Measurements from ENCODE around the gene DNAH1. TPM values are rescaled to one million over a fixed set of nuclear protein-coding genes. Genes with fewer than 3 reads are reported as not detected.

Gene DNAH1
- total and polyA plus RNA-seq, 2 of the 13 experiments (the other 11 are each of a cell fraction or from before 2014, with no cell fraction given): 0.64 to 3.5 TPM

GRCh38 chr3:52356126-52356525 lies 40.0 kb downstream of the DNAH1 start:
- no TSS peak for BruUV-seq (replicated peaks)
- Histone ChIP-seq H3K27me3 (ENCODE audit: control insufficient read depth in 1 of 2, insufficient read depth in 2 of 2, low read length in 2 of 2) (no peaks in the 10 kb centered on the region; a peak in 1 of 5 replicates), H3K4me2 (ENCODE audit: low read depth, low read length) (no peak overlapping the region), H3K9me3 (ENCODE audit: low read length) (no peaks in the 10 kb centered on the region), H3K27ac (ENCODE audit: extremely low read length, insufficient read depth, low read length) (no peak overlapping the region), H3K79me2 (ENCODE audit: insufficient read depth, low read length) (no peaks in the 10 kb centered on the region), H3K4me1 (ENCODE audit: insufficient read depth, low read length) (no peaks in the 10 kb centered on the region), H2AFZ (ENCODE audit: low read length) (no peak overlapping the region), H3K4me3 (replicated peaks in 1 of 3; ENCODE audit: insufficient read depth in 1 of 3, low read depth in 2 of 3, low read length in 3 of 3) (no peak overlapping the region), H3K9ac (ENCODE audit: insufficient read depth, low read depth, low read length) (no peak overlapping the region), H4K20me1 (ENCODE audit: insufficient read depth, low read length) (no peaks in the 10 kb centered on the region), H3K36me3 (replicated peaks in 1 of 2; ENCODE audit: control insufficient read depth in 1 of 2, insufficient read depth in 2 of 2, low read length in 2 of 2) (no peaks in the 10 kb centered on the region)
- TF ChIP-seq ZNF280D (CRISPR knock-in tag; IDR thresholded peaks at IDR 0.05) (no peak), ZNF775 (CRISPR knock-in tag; IDR thresholded peaks at IDR 0.05; ENCODE audit: borderline replicate concordance) (no peak), ZNF256 (CRISPR knock-in tag; conservative IDR thresholded peaks at IDR 0.05) (no peak), TCF12 (IDR thresholded peaks at IDR 0.05) (no peak), TCF12 (CRISPR knock-in tag; IDR thresholded peaks at IDR 0.05) (no peak)
- intact Hi-C loops (cut with micrococcal nuclease; ENCODE audit: unreplicated experiment) (no loop called here), in situ Hi-C loops (cut with HindIII; ENCODE audit: extremely low pct_ligation_motif_present, low pct_unique_long_range_greater_than_20kb) (no loop called here)
- DNase-seq (ENCODE audit: low spot score): no peak
- ATAC-seq: no peak
- no peak for FAIRE-seq
- whole genome bisulfite sequencing (ENCODE audit: low lambda C conversion rate): 76% methylated on average over 4 of the region's 4 CpGs
- ChIA-PET POLR2A (no interaction called here), CTCF (ENCODE audit: low intra/inter-chr PET ratio, low total read pairs) (no interaction called here)
